A549 (cell line): ENCODE data around the gene ELF2.

ENCODE experiments used
- CHD2 ChIP-seq: fragments of 150-350 bp; IDR thresholded peaks from 2 replicates; pipeline ENCODE4 v1.6.1; 2014; ENCODE audit warnings: low read length; ENCODE audit not compliant: partially characterized antibody
- CTCF ChIP-seq: fragments of >200 bp; sonication (Bioruptor Twin); formaldehyde crosslinking; IDR thresholded peaks from 3 replicates; pipeline ENCODE4 v1.5.1; 2016
- E2F6 ChIP-seq: IDR thresholded peaks from 2 replicates; pipeline ENCODE4 v1.6.1; 2012; ENCODE audit warnings: low read depth, borderline replicate concordance
- EP300 ChIP-seq, 2 experiments: fragments of >200 bp; sonication (Bioruptor Twin); formaldehyde crosslinking; IDR thresholded peaks; 2 replicates in 1 of 2; 3 replicates in 1 of 2; pipeline ENCODE4 v1.6.1; 2016 to 2017
- HDAC2 ChIP-seq: fragments of 200-600 bp; sonication (generic); IDR thresholded peaks from 2 replicates; pipeline ENCODE4 v1.6.1; 2016
- JUN ChIP-seq, 2 experiments: fragments of >200 bp; sonication (Bioruptor Twin); formaldehyde crosslinking; IDR thresholded peaks; 2 replicates in 1 of 2; 3 replicates in 1 of 2; pipeline ENCODE4 v1.6.1; 2016 to 2017
- JUNB ChIP-seq: fragments of >200 bp; sonication (Bioruptor Twin); formaldehyde crosslinking; IDR thresholded peaks from 2 replicates; pipeline ENCODE4 v1.6.1; 2016
- MAX ChIP-seq: IDR thresholded peaks from 2 replicates; pipeline ENCODE4 v1.6.1; 2012
- POLR2A ChIP-seq: IDR thresholded peaks from 2 replicates; pipeline ENCODE4 v1.6.1; 2012; ENCODE audit warnings: mild to moderate bottlenecking, low read length
- SMC3 ChIP-seq: fragments of >200 bp; sonication (Bioruptor Twin); formaldehyde crosslinking; IDR thresholded peaks from 3 replicates; pipeline ENCODE4 v1.6.1; 2018; ENCODE audit warnings: inconsistent platforms
- USF2 ChIP-seq: fragments of 450-650 bp; IDR thresholded peaks from 2 replicates; pipeline ENCODE4 v1.6.1; 2014; ENCODE audit warnings: antibody characterized with exemption

- TF ChIP-seq CHD2 (no peak), CTCF (no peak), SMC3 (no peak), POLR2A (no peak), USF2 (no peak), JUN (IDR thresholded peaks at IDR 0.05) (no peak), E2F6 (no peak), HDAC2 (no peak), EP300 (IDR thresholded peaks at IDR 0.05) (no peak), JUNB (no peak), MAX (no peak)
These were observed 98.1 kb downstream of the ELF2 start for GRCh38 chr4:139078926-139079325.
